ENCODE data around the gene MAD1L1.
A peak's percentile ranks its signal among the peaks of the same experiment; 100 is the strongest.

DNA sequence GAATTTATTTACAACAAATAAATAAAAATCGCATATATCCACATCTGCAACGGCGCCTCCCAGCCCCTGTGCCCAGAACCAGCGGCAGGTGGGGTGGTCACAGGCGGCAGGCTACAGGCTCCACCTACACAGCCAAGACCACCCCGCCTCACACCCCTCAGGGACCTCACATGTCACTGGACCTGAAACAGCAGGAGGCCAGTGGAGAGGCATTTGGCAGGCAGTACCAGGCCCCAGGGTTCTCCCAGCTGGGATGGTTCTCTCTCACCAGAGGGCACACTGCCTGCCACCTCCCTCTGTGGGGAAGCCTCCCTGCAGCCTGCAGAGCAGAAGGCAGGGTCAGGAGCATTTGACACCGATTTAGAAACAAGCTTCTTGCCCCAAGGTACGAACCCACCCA is 81.5 kb downstream of the MAD1L1 start:
- TF ChIP-seq, protein P1, sequence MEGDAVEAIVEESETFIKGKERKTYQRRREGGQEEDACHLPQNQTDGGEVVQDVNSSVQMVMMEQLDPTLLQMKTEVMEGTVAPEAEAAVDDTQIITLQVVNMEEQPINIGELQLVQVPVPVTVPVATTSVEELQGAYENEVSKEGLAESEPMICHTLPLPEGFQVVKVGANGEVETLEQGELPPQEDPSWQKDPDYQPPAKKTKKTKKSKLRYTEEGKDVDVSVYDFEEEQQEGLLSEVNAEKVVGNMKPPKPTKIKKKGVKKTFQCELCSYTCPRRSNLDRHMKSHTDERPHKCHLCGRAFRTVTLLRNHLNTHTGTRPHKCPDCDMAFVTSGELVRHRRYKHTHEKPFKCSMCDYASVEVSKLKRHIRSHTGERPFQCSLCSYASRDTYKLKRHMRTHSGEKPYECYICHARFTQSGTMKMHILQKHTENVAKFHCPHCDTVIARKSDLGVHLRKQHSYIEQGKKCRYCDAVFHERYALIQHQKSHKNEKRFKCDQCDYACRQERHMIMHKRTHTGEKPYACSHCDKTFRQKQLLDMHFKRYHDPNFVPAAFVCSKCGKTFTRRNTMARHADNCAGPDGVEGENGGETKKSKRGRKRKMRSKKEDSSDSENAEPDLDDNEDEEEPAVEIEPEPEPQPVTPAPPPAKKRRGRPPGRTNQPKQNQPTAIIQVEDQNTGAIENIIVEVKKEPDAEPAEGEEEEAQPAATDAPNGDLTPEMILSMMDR (IDR thresholded peaks at IDR 0.05) = peak in 3 of 12 donors; percentile 10 to 31 (median 18)
- TF ChIP-seq POLR2A (IDR thresholded peaks at IDR 0.05) = no peak
